BE2C (cell line): ENCODE data around the gene APOB.

ENCODE experiments used
- DNase-seq: peaks from one replicate; pipeline ENCODE4 v3.0.0-alpha.2; 2020
- H3K27me3 ChIP-seq: fragments of 250-450 bp; sonication (Bioruptor Pico); 2 replicates; pipeline ENCODE4 v1.5.1; 2020; ENCODE audit warnings: mild to moderate bottlenecking
- H3K36me3 ChIP-seq: fragments of 250-450 bp; sonication (Bioruptor Pico); 2 replicates; pipeline ENCODE4 v1.5.1; 2020; ENCODE audit warnings: mild to moderate bottlenecking
- H3K4me1 ChIP-seq: fragments of 250-450 bp; sonication (Bioruptor Pico); 2 replicates; pipeline ENCODE4 v1.5.1; 2020
- H3K4me3 ChIP-seq: 2 replicates; pipeline ENCODE4 v1.5.1; 2011; ENCODE audit warnings: low read depth, low read length
- H3K9me3 ChIP-seq: fragments of 250-450 bp; sonication (Bioruptor Pico); 2 replicates; pipeline ENCODE4 v1.5.1; 2020
- CTCF ChIP-seq: IDR thresholded peaks from 2 replicates; pipeline ENCODE4 v1.5.1; 2012; ENCODE audit warnings: mild to moderate bottlenecking, low read depth, low read length

APOB gene

DNA sequence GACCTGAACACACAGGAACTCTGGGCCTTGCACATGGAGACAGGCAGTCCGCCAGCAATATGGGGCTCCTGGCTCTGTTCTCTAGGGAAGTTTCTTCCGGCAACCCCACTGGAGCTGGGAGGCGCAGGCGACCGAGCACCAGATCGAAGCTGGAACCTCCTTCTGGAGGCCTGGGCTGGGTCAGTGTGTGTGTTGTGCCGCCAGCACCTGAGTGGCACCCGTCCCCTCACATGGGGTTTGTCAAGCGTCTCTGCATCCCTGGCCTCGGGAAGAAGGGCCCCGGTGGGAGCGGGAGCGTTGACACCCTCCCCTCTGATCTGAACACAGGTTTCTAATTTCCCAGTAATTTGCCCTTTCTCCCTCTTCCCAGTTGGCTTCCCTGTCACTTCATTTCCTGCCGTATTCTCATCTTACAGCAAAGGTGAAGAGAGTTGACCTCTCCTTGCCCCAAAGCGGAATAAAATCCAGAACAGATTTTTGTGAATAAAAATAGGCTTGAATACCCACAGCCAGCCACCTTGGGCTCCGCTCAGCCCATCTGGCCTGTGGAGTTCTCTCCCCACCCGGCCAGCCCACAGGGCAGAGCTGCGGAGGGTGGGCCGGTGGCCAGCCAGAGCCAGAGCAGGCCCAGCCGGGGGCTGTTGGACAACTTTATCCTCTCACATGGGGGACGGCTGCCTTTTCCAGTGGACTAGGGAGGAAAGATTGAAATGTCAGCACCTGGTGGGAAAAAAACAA, 85.9 kb downstream of the APOB start:
- H3K27me3 ChIP-seq = no peaks in the 10 kb centered on the region
- TF ChIP-seq CTCF = no peak
- no peak overlapping the region for H3K4me3 ChIP-seq
- no peaks in the 10 kb centered on the region for H3K9me3 ChIP-seq
- H3K4me1 ChIP-seq = no peaks in the 10 kb centered on the region
- H3K36me3 ChIP-seq = no peaks in the 10 kb centered on the region
- DNase-seq = no peak

- H3K27me3 ChIP-seq = no peaks in the 10 kb centered on the region
- peaks cover 2% of the 10 kb centered on the region; the same call in 1 of the 2 replicates for H3K4me1 ChIP-seq
- H3K4me3 ChIP-seq = no peak overlapping the region
- no peaks in the 10 kb centered on the region for H3K36me3 ChIP-seq
- TF ChIP-seq CTCF = no peak
- no peaks in the 10 kb centered on the region for H3K9me3 ChIP-seq
- DNase-seq = no peak
These were observed 88.4 kb downstream of the APOB start for GRCh38 chr2:20955277-20956026.

DNA sequence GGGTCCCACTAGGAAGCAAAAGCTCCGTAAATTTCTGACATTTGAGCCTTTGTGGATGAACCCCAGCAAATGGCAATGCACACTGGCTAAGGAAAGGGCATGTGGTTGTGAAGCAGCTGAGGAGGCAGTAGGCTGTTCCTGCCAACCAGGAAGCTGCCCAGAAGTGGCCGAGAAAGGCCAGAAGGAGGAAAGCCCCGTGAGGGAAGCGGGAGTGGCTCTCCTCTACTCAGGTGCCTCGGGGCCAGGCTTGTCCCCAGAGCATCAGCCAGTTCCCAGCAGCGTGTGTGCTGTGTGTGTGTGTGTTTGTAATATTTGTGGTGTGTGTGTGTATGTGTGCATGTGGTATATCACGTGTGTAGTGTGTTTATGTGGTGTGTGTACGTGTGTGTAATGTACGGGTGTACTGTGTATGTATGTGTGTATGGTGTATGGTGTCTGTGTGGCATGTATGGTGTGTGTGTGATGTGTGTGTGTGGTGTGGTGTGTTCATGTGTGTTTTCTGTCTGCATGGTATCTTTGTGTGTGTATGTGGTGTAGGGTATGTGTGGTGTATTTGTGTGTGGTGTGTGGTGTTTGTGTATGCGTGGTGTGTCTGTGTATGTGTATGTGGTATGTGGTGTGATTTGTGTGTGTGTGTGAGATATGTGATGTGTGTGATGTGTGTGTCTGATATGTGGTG, 90.6 kb downstream of the APOB start:
- H3K9me3 ChIP-seq = no peaks in the 10 kb centered on the region
- H3K4me3 ChIP-seq = no peak overlapping the region
- H3K4me1 ChIP-seq = peaks cover 2% of the 10 kb centered on the region; the same call in 1 of the 2 replicates
- no peak for DNase-seq
- no peaks in the 10 kb centered on the region for H3K27me3 ChIP-seq
- H3K36me3 ChIP-seq = no peaks in the 10 kb centered on the region
- no peak for TF ChIP-seq CTCF
